HG02759 (cell line): ENCODE data around the gene PTMA.
"Not testable (repeated sequence)": the region's sequence is repeated elsewhere in the genome, so short reads cannot be mapped to it uniquely, and the experiment has no call there.

Experiments
- ATAC-seq: cut with Tn5 transposase; IDR thresholded peaks from one replicate; pipeline ENCODE4 v1.9.1; 2021; ENCODE audit warnings: mild to moderate bottlenecking, moderate library complexity; ENCODE audit not compliant: unreplicated experiment

PTMA gene

GRCh38 chr2:231749016-231749415 lies 40.7 kb downstream of the PTMA start:
- not testable (repeated sequence) for ATAC-seq

DNA sequence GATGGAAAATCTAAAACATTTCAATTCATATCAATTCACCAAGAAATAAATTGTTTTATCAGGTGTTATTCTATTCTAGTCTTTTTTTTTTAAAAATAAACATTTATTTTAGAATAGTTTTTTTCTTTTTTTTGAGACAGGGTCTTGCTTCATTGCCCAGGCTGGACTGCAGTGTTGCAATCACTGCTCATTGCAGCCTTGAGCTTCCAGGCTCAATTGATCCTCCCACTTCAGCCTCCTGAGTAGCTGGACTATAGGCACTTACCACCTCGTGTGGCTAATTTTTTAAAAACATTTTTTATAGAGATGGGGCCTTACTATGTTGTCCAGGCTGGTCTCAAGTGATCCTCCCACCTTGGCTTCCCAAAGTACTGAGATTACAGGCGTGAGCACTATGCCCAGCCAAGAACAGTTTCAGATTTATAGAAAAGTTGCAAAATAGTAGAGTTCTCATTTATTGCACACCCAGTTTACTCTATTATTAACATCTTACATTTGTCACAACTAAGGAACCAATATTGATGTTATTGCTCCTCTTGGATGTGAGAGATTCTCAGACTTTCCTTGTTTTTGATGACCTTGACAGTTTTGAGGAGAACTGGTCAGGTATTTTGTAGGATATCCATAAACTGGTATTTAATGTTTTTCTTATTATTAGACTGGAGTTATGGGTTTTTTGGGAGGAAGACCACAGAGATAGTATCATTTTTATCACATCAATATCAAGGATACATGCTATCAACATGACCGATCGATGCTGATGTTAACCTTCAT lies 42.9 kb downstream of the PTMA start:
- ATAC-seq, result no peak

- no peak for ATAC-seq
Observed at GRCh38 chr2:231752061-231752460, 43.7 kb downstream of the PTMA start.

DNA sequence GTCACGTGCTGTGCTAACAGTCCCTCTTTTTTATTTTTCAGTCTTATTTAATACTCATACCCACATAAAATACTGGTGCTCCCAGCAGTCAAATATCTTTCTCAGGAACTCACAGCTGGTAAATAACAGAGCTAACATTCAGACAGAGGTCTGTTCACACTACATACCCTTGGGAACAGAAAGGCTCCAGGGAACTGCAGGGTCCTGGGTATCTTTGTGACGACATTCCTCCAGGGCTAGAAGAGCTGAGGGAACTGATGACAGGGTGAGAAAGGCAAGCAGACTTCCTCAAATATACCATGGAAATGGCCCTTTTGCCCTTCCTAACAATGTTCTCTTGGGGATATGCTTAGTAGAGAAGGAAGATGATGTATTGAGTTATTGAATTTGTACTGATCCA lies 53.4 kb downstream of the PTMA start:
- no peak for ATAC-seq
